GM10248 (cell line): ENCODE results near the gene RAB27A.

Experiments used
- CTCF ChIA-PET: fragments of 300-600 bp; sonication (Branson Sonifier 250); formaldehyde crosslinking; extraction: SDS; loops from one replicate; lab custom pipeline; 2021; ENCODE audit warnings: antibody characterized with exemption; lab: Yijun Ruan, JAX
- POLR2A ChIA-PET: fragments of 350-650 bp; sonication (Branson Sonifier 250); formaldehyde crosslinking; extraction: SDS; loops from one replicate; lab custom pipeline; 2020; ENCODE audit warnings: antibody characterized with exemption; lab: Yijun Ruan, JAX
- DNase-seq: peaks from one replicate; pipeline ENCODE4 v3.0.0; 2012; ENCODE audit errors: extremely low spot score
- TF ChIP-seq, protein P1 (sequence below): IDR thresholded peaks from 2 replicates; pipeline ENCODE4 v1.5.1; 2012; ENCODE audit warnings: mild to moderate bottlenecking, low read depth; ENCODE audit errors: extremely low read depth, missing control alignments, control extremely low read depth

Gene RAB27A

DNA sequence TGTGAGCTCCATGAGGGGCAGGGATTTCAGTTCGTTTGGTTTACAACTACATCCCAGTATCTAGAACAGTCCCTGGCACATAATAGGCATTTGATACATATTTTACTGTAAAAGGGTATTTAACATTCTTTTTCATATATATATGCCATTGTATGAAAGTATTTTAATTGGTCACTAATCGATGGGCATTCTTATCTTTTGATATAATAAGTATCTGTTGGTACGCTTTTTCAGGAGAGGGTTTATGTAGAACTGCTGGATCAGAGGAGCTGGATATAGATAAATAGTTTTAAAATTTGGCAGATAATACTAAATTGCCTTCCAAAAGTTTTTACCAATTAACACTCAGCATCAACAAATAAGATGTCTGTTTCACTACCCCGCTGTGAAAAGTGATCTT lies 91.9 kb downstream of the RAB27A start:
- TF ChIP-seq, protein P1, sequence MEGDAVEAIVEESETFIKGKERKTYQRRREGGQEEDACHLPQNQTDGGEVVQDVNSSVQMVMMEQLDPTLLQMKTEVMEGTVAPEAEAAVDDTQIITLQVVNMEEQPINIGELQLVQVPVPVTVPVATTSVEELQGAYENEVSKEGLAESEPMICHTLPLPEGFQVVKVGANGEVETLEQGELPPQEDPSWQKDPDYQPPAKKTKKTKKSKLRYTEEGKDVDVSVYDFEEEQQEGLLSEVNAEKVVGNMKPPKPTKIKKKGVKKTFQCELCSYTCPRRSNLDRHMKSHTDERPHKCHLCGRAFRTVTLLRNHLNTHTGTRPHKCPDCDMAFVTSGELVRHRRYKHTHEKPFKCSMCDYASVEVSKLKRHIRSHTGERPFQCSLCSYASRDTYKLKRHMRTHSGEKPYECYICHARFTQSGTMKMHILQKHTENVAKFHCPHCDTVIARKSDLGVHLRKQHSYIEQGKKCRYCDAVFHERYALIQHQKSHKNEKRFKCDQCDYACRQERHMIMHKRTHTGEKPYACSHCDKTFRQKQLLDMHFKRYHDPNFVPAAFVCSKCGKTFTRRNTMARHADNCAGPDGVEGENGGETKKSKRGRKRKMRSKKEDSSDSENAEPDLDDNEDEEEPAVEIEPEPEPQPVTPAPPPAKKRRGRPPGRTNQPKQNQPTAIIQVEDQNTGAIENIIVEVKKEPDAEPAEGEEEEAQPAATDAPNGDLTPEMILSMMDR = no peak
- POLR2A ChIA-PET = no interaction called here
- DNase-seq = no peak
- CTCF ChIA-PET = interaction anchor here (0.8 to 2.4 kb wide), 12 partner anchors 10 to 242 kb away, joined by 3 to 10 read pairs (median 5); partner anchors contain the start of genes CCPG1 and PIERCE2

- TF ChIP-seq, protein P1 = no peak
- DNase-seq = no peak
- ChIA-PET CTCF (interaction anchor here (0.8 to 2.4 kb wide), 13 partner anchors 11 to 242 kb away, joined by 3 to 10 read pairs (median 4); partner anchors contain the start of genes CCPG1 and PIERCE2), POLR2A (interaction anchor here (0.6 kb wide), 1 partner anchor 122 kb away, joined by 3 read pairs; the partner anchor contains the start of genes PIGB and PIGBOS1)
Measured at GRCh38 chr15:55197362-55197705, 92.3 kb downstream of the RAB27A start.

DNA sequence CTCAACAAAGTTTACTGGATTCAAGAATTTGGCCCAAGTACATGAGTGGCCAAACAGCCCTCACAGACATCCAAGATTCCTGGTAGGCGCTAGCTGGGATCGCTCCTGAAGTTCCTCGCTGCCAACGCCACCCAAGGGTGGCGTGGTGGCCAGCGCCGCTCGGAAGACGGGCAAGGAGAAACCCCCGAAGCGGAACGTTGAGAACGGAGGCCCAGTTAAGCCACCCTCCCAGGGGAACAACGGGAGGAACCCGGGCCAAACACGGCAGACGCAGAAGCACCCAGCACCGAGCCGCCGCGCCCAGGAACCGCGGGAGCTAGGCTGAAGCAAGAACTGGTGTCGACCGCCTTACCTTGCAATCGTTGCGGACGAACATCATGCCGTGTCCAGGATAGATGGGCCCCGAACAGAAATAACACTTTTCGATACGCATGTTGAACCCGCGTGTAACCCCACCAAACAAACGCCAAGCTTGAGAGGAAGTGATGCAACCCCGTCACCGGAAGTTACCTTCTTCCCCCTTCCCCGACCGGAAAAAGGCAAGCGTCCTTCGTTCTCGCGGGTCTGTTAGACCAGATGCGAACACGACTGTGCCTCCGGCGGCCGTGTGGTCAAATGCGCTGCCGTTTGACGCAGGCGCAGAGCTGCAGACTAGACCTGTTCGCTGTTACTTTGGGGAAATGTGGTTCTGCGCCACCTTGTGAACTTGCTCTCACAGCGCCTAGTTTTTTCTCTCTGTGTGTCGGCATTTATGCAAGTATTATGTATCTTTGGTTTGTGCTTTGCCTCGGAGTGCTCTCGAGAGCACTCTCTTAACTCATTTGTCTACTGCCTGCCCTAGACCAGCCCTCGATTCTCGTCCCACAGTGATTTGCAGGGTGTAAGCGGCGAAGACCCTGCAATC lies 92.9 kb downstream of the RAB27A start, which contains the start of gene RSL24D1:
TSS of gene RSL24D1 (minus strand) at position 484 of the 904 bp plus-strand sequence. CDS start at position 433, 51 bp downstream.
- peak; percentile 94 for DNase-seq
- POLR2A ChIA-PET = interaction anchor here (0.6 kb wide), 1 partner anchor 123 kb away, joined by 3 read pairs; the partner anchor contains the start of genes PIGB and PIGBOS1
- TF ChIP-seq, protein P1 = peak; percentile 15
- CTCF ChIA-PET = interaction anchor here (0.7 to 2.4 kb wide), 11 partner anchors 11 to 243 kb away, joined by 3 to 10 read pairs (median 6); partner anchors contain the start of genes CCPG1 and PIERCE2

GRCh38 chr15:55195996-55196395 lies 93.6 kb downstream of the RAB27A start:
- ChIA-PET CTCF (interaction anchor here (1.4 to 2.0 kb wide), 2 partner anchors 16 to 28 kb away, joined by 4 to 6 read pairs; no protein-coding TSS in a partner anchor), POLR2A (no interaction called here)
- DNase-seq = no peak
- TF ChIP-seq, protein P1 = no peak

- no peak for DNase-seq
- ChIA-PET CTCF (interaction anchor here (1.1 kb wide), 1 partner anchor 96 kb away, joined by 3 read pairs; no protein-coding TSS in a partner anchor), POLR2A (no interaction called here)
- TF ChIP-seq, protein P1 = no peak
Measured at GRCh38 chr15:55194256-55194655, 95.4 kb downstream of the RAB27A start.

DNA sequence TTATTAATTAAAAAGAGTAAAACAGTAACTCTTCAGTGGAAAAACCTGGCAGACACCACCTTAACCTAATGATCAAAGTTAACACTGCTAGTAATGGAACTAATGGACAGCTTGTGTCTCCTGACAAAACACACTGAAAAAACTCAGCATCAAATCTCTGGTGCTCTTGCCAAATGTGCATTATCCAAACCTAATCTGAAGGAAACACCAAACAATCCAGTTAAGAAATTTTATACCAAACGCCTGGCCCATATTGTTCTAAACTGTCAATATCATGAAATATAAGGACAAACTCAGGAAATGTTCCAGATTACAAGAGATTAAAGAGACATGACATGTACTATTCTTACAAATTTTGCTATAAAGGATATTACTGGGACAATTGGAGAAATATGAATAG lies 103.3 kb downstream of the RAB27A start:
- CTCF ChIA-PET = interaction anchor here (1.2 kb wide), 1 partner anchor 19 kb away, joined by 3 read pairs; no protein-coding TSS in a partner anchor

More for the DNA sequence above, 103.3 kb downstream of the RAB27A start:
- DNase-seq = no peak
- POLR2A ChIA-PET = no interaction called here
- TF ChIP-seq, protein P1 = no peak
